Tibial nerve (tissue), 4 donors: ENCODE data around the gene ZNF599. TPM values are rescaled to one million over a fixed set of nuclear protein-coding genes. Genes with fewer than 3 reads are reported as not detected.

Experiments
- DNase-seq, 2 donors: peaks; one replicate each; pipeline ENCODE4 v3.0.0-alpha.2; 2019; ENCODE audit warnings: low spot score in 2 of 2
- H3K27ac ChIP-seq, 4 donors: fragments of 200-600 bp; sonication (generic) in 3 of 4; one replicate each; pipeline ENCODE4 v1.5.1; 2017 to 2019; ENCODE audit warnings: mild to moderate bottlenecking in 1 of 4
- H3K27me3 ChIP-seq, 2 donors: fragments of 200-600 bp; sonication (generic) in 1 of 2; one replicate each; pipeline versions ENCODE4 v1.5.1 to v1.6.0; 2017 to 2019
- H3K36me3 ChIP-seq, 3 donors: fragments of 200-600 bp; sonication (generic); one replicate each; pipeline ENCODE4 v1.5.1; 2018 to 2019
- H3K4me1 ChIP-seq, 4 donors: fragments of 200-600 bp; sonication (generic) in 3 of 4; one replicate each; pipeline ENCODE4 v1.5.1; 2017 to 2019
- H3K4me3 ChIP-seq, 4 donors: fragments of 200-600 bp; sonication (generic) in 3 of 4; one replicate each; pipeline ENCODE4 v1.5.1; 2017 to 2019; ENCODE audit warnings: mild to moderate bottlenecking in 1 of 4, moderate library complexity in 1 of 4
- H3K9me3 ChIP-seq, 4 donors: fragments of 200-600 bp; sonication (generic) in 3 of 4; one replicate each; pipeline ENCODE4 v1.5.1; 2017 to 2019
- EP300 ChIP-seq, 2 donors: sonication (generic); formaldehyde crosslinking; IDR thresholded peaks; one replicate each; pipeline ENCODE4 v1.6.1; 2017; ENCODE audit warnings: antibody characterized with exemption in 2 of 2, mild to moderate bottlenecking in 1 of 2
- POLR2A ChIP-seq, 2 donors: fragments of 450-650 bp; IDR thresholded peaks; one replicate each; pipeline ENCODE4 v1.6.1; 2017; ENCODE audit warnings: antibody characterized with exemption in 2 of 2, mild to moderate bottlenecking in 2 of 2, moderate library complexity in 2 of 2
- WGBS, 2 donors: methylation state at CpG; one replicate each; pipeline ENCODE4 v1.1.5; 2018; 5-methylcytosine and 5-hydroxymethylcytosine counted together
- total RNA-seq, 4 donors: library from RNA; depleted of rRNA; stranded (reverse); fragments of >200 nt; gene quantifications; one replicate each; pipeline ENCODE4 v1.1.0, GENCODE V29; 2016
- TF ChIP-seq, protein P1 (sequence below), 5 experiments: fragments of 200-600 bp in 3 of 5; fragments of 450-650 bp in 2 of 5; sonication (generic) in 3 of 5; IDR thresholded peaks; one replicate each; pipeline ENCODE4 v1.5.1; 2016 to 2019; ENCODE audit warnings: antibody characterized with exemption in 5 of 5, mild to moderate bottlenecking in 3 of 5, moderate library complexity in 2 of 5

Gene ZNF599
- total RNA-seq, 4 donors from 2014 or later: 10.2 to 13.3 (median 11.1) TPM

DNA sequence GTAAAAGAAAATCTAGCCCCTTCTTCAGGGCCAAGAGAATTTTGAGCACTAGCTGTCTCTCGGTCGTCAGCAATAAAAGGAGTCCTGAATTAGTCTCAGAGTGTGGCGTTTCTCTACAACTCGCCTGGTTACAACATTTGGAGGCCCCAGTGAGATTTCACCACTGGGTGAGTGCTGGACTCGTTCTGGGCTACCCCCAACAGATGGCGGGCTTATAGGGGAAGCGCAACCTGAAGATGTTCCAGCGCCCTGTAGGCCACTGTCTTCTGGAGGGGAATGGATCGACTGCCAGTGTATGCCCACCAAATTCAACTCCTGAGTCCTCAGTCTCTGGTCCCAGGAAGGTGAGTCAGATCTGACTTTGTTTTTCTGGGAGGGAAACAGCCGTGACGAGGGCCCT is 50.7 kb downstream of the ZNF599 start:
- no peaks in the 10 kb centered on the region for H3K9me3 ChIP-seq
- no peaks in the 10 kb centered on the region for H3K36me3 ChIP-seq
- no peak overlapping the region for H3K4me3 ChIP-seq
- no peaks in the 10 kb centered on the region for H3K27me3 ChIP-seq
- H3K27ac ChIP-seq: no peak overlapping the region
- 51 to 53% methylated on average over 11 of the region's 11 CpGs for WGBS, 2 donors
- no peaks in the 10 kb centered on the region for H3K4me1 ChIP-seq
- no peak for TF ChIP-seq POLR2A (IDR thresholded peaks at IDR 0.05)
- TF ChIP-seq EP300 (IDR thresholded peaks at IDR 0.05): no peak
- TF ChIP-seq, protein P1, sequence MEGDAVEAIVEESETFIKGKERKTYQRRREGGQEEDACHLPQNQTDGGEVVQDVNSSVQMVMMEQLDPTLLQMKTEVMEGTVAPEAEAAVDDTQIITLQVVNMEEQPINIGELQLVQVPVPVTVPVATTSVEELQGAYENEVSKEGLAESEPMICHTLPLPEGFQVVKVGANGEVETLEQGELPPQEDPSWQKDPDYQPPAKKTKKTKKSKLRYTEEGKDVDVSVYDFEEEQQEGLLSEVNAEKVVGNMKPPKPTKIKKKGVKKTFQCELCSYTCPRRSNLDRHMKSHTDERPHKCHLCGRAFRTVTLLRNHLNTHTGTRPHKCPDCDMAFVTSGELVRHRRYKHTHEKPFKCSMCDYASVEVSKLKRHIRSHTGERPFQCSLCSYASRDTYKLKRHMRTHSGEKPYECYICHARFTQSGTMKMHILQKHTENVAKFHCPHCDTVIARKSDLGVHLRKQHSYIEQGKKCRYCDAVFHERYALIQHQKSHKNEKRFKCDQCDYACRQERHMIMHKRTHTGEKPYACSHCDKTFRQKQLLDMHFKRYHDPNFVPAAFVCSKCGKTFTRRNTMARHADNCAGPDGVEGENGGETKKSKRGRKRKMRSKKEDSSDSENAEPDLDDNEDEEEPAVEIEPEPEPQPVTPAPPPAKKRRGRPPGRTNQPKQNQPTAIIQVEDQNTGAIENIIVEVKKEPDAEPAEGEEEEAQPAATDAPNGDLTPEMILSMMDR (IDR thresholded peaks at IDR 0.05): no peak
- DNase-seq: no peak

DNA sequence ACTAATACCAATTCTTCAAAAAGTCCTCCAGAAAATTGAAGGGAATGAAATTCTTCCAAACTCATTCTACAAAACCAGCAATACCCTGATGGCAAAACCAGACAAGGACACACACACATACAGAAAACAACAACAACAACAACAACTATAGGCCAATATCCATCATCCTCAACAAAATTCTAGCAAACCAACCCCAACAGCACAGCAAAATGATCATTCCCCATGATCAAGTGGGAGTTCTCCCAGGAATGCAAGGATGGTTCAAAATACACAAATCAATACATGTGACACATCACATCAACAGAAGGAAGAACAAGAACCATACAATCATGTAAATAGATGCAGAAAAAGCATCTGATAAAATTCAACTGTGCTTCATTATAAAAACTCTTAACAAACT is 57.7 kb downstream of the ZNF599 start:
- H3K27me3 ChIP-seq: no peaks in the 10 kb centered on the region
- TF ChIP-seq POLR2A (IDR thresholded peaks at IDR 0.05): no peak
- TF ChIP-seq, protein P1 (IDR thresholded peaks at IDR 0.05): no peak
- no peak for TF ChIP-seq EP300 (IDR thresholded peaks at IDR 0.05)
- H3K9me3 ChIP-seq: peaks cover 0 to 30% (median 2%) of the 10 kb centered on the region in 4 donors
- no peaks in the 10 kb centered on the region for H3K36me3 ChIP-seq
- H3K4me1 ChIP-seq: no peaks in the 10 kb centered on the region
- no peak overlapping the region for H3K27ac ChIP-seq
- no peak overlapping the region for H3K4me3 ChIP-seq
- no peak for DNase-seq

DNA sequence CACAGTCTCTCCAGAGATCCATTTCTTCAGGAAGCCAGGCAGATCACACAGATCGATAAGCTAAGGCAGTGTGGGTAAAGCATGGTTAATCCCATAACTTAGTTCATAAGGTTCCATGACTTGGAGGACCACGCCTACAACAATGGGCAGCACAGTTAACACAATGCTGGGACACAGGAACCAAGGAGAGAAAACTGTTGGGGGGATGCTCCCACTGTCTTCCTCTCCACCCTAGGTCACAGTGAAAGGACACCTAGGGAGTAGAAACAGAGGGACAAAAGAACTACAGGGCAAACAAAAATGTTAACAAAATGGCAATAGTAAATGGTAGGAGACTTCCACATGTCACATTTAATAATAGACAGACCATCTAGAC is 59.8 kb downstream of the ZNF599 start:
- DNase-seq: no peak
- Histone ChIP-seq H3K27ac (no peak overlapping the region), H3K27me3 (no peaks in the 10 kb centered on the region), H3K4me1 (no peaks in the 10 kb centered on the region), H3K4me3 (no peak overlapping the region), H3K36me3 (no peaks in the 10 kb centered on the region), H3K9me3 (peaks cover 0 to 30% (median 2%) of the 10 kb centered on the region in 4 donors)
- 71 to 87% methylated on average over 2 of the region's 2 CpGs for WGBS, 2 donors
- TF ChIP-seq EP300 (IDR thresholded peaks at IDR 0.05) (no peak), POLR2A (IDR thresholded peaks at IDR 0.05) (no peak)
- TF ChIP-seq, protein P1 (IDR thresholded peaks at IDR 0.05): no peak

DNA sequence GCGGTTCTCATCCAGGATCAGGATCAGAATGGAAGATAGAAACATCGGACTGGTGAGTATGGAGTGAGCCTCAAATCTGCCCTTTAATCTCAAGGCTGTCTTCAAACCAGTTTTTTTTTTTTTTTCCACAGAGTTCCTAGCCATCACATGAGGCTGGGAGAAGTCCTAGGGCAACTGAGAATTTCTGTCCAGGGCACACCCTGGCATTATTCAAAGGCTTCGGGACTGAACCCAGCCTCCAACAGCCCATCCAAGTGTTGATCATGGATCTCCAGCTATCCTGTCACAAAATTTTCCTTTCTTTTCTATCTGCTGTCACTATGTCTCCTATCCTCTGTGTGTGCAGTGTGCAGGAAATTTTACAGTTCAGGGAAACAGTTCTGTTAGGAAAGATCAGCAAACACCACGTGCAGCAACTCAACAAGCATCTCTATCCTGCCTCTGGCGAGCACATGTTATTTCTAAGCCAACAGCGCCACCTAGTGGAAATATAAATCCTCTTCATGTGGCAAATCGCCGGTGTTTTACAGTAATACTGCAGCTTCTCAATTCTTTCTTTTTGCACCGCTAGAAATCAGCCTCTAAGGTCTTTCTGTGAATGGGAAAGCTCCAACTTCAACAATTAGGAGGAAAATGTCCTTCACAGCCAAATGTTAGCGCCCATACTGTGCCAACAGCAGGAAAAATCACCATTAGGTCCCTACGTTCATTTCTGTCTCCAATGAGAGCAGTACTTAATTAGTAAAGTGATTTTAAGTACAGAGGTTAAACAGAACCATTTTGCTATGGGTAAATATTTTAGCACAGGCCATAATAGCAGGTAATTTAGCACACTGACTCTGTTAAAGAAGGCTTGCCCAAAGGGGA is 60.4 kb downstream of the ZNF599 start:
- no peaks in the 10 kb centered on the region for H3K36me3 ChIP-seq
- no peaks in the 10 kb centered on the region for H3K27me3 ChIP-seq
- no peak for TF ChIP-seq POLR2A (IDR thresholded peaks at IDR 0.05)
- TF ChIP-seq, protein P1 (IDR thresholded peaks at IDR 0.05): peak; percentile 55 to 80 (median 72)
- H3K4me3 ChIP-seq: no peak overlapping the region
- H3K4me1 ChIP-seq: no peaks in the 10 kb centered on the region
- H3K9me3 ChIP-seq: peaks cover 0 to 33% (median 2%) of the 10 kb centered on the region in 4 donors
- no peak overlapping the region for H3K27ac ChIP-seq
- DNase-seq: peak in 1 of 2 donors; percentile 53
- WGBS, 2 donors: 37% methylated on average over 11 of the region's 11 CpGs

DNA sequence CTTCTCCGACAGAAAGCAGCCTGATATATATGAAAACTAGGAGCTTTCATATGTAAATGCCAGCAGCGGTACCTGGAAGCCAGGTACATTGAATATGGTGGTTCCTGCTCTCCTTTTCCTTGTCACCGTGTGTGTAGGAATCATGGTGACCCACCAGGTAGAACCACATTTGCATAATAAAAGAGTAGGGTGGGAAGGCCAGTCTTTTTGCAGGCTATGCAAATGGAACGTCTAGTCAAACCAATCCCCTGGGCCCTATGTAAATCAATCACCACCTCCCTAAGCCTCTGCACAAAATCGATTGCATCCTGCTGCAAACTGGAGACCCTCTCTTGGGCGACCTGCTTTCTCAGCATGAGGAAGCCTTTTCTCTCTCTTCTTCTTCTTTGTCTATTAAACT is 61.1 kb downstream of the ZNF599 start:
- H3K9me3 ChIP-seq: peaks cover 0 to 40% (median 2%) of the 10 kb centered on the region in 4 donors
- WGBS, 2 donors: 66 to 68% methylated on average over 6 of the region's 6 CpGs
- no peaks in the 10 kb centered on the region for H3K36me3 ChIP-seq
- H3K27ac ChIP-seq: no peak overlapping the region
- TF ChIP-seq EP300 (IDR thresholded peaks at IDR 0.05) (no peak), POLR2A (IDR thresholded peaks at IDR 0.05) (no peak)
- TF ChIP-seq, protein P1 (IDR thresholded peaks at IDR 0.05): no peak
- H3K27me3 ChIP-seq: no peaks in the 10 kb centered on the region
- H3K4me1 ChIP-seq: no peaks in the 10 kb centered on the region
- H3K4me3 ChIP-seq: no peak overlapping the region
- DNase-seq: no peak
